NCI-H1417 treated with DMSO at 0.1 percent for 48 hours (cell line): ENCODE results near the gene GSG1L2.

Experiments
- DNase-seq: peaks from one replicate; lab custom pipeline; 2025; lab: John Stamatoyannopoulos, UW

The GSG1L2 gene

GRCh38 chr17:9824797-9825338, 3.0 kb upstream of the GSG1L2 start:
- no peak for DNase-seq

GRCh38 chr17:9824094-9824493, 2.2 kb upstream of the GSG1L2 start:
- no peak for DNase-seq

GRCh38 chr17:9820448-9820847, 1.4 kb downstream of the GSG1L2 start:
- no peak for DNase-seq

DNA sequence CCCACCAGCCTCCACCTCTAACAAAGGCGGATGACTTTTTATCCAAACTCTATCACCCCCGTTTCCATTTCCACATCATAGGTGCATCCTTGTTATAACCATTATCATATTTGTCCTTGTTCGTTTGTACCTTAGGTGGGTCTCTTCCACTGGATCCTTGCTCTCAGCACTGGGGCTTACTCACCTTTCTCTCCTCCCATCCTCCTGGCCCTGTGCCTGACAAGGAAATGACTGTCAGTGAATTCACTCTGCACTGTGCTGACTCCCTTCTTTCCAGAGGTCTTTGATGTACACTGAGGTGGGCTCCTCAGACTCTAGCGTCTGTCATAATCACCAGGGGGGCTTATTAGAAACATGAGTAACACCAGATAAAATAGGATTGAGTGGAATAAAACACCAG, 3.1 kb downstream of the GSG1L2 start:
- no peak for DNase-seq

DNA sequence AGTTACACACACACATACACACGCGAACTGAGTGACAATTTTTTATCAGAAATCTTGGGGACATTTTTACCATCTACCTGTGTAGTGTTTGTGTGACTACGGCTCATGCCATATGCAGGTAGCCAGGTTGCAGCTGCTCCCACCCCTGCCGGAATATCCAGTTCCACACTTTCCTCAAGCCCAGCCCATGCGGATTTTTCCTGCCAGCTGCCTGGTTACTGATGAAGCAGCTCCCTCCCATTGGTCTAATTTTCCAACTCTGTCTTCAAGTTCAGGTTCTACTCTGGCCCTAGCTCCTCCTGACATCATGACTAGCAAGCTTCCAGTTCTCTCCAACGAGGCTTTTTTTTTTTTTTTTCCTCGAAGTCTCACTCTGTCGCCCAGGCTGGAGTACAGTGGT, 4.8 kb downstream of the GSG1L2 start:
- no peak for DNase-seq

DNA sequence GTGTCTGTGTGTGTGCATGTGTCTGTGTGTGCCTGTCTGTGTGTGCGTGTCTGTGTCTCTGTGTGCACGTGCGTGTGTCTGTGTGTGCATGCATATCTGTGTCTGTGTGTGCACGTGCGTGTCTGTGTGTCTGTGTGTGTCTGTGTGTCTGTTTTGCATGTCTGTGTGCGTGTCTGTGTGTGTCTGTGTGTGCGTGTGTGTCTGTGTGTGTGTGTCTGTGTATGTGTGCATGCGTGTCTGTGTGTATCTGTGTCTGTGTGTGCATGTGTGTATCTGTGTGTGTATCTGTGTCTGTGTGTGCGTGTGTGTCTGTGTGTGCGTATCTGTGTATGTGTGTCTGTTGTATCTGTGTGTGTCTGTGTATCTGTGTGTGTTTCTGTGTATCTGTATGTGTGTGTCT, 5.4 kb downstream of the GSG1L2 start:
- no peak for DNase-seq

- DNase-seq = no peak
These were observed 7.4 kb downstream of the GSG1L2 start for GRCh38 chr17:9814337-9814945.

DNA sequence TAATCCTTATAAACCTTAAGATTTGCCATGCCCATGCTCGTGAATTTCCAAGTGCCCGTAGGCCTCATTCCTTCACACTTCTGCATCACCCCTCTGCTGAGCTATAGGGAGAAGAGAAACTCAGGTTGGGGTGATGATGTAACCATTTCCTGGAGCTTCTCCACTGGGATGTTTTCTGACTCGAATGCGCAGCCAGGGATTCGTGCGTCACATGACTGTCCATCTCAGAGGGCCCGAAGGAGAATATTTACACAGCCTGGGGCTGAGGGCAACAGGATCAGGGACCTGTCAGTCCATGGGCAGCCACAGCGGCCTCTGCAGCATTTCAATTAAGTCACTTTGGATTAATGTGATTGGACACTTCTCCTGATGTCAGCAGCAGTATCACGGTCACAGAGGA, 8.7 kb downstream of the GSG1L2 start:
- DNase-seq = no peak

DNA sequence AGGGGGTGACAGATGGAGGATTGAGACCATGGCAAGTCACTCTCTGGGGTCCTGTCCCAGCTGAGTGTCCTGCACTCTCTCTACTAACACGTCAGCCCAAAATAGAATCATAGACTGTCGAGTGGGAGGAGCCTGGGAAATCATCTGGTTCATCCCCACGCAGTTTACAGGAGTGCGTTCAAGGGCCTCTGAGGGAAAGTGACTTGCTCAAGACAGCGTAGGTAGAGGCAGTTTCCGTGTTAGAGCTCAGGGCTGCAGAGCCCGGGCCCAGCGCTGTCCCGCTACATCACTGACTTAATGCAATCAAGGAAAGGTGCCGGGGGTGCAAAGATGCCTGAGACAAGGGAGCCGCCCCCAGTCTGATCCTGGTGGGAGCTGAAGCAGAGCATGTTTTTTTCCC, 10.3 kb downstream of the GSG1L2 start:
- DNase-seq = no peak

GRCh38 chr17:9811086-9811485, 10.8 kb downstream of the GSG1L2 start:
- DNase-seq = no peak

DNA sequence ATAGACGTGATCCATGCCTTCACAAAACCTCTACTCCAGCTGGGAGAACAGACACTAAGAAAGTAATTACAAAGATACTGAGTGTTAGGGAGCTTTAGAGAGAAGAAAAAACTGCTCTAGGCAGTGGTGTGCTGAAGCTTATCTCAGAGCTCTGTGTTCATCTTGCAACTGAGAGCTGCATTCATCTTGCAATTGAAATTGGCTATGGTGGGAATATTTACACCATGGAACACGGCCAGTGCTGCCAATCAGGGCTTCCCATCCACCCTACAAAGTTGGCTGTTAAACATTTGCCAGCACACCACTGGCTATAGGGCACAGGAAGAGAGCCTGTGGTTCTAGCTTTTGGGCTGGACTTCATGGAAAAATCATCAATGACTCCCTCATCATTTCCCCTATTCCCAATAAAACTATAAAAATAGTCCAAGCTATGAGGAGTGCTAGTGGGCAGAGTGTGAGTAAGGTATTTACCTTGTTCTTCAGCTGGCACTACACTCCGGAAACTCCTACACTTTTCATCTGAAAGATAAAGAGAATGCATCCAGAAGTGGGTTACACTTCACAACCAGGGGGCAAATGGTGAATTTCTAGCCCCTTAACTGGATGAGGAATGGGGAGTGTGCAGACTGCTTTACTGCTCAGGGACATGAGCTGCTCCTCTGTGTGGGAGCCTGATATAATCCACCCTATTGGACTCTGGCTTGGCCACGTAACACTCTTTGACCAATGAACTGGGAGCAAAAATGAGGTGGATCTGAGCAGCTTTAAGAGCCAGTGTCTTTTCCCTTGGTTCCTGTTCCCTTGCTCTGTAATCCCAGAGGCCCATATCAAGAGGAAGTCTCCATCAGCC, 11.6 kb downstream of the GSG1L2 start:
- DNase-seq = no peak

DNA sequence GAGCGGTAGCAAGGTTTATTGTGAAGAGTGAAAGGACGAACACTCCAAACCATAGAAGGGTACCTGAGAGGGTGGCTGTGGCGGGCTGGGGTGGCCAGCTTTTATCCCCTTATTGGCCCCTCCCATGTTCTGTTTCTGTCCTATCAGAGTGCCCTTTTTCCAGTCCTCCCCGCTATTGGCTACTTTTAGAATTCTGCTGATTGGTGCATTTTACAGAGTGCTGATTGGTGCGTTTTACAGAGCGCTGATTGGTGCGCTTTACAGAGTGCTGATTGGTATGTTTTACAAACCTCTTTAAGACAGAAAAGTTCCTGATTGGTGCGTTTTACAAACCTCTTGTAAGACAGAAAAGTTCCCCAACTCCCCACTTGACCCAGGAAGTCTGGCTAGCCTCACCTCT, 12.5 kb downstream of the GSG1L2 start:
- DNase-seq = no peak

GRCh38 chr17:9806699-9807098, 15.2 kb downstream of the GSG1L2 start:
- DNase-seq = no peak

DNA sequence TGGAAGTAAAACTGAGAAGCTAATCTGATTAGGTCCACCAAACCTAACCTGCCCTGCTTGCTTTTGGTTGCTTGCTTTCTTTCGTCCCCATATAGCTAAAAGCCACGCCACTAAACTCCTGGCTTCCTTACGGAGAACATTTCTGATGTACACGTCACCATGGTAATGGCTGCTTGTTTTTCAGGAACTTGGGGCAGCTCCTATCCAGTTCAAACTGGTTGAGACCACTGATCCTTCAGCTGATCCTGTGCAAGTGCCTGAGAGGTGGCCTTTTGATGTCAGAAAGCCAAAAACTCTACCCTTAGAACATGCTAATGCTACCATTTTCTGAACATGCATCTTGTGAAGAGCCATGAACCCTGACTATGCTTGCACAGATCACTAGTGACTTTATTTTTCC, 16.1 kb downstream of the GSG1L2 start:
- DNase-seq = no peak

DNA sequence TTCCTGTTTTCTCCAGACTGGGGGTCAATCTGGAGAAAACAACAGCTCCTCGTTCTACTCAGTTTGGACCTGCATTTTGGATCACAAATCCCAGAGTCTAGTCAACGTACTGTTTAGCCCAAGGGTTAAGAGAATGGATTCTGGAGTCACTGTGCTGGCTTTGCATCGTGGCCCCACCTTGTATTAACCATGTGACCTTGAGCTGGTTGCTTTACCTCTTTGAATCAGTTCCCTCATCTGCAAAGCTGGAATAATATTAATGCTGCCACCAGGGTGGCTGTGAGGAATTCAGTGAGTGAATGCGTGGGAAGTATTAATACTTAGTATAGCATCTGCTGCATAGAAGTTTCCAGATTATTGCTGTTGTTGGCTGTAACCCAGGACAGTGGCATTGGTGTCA, 19.2 kb downstream of the GSG1L2 start:
- no peak for DNase-seq

DNA sequence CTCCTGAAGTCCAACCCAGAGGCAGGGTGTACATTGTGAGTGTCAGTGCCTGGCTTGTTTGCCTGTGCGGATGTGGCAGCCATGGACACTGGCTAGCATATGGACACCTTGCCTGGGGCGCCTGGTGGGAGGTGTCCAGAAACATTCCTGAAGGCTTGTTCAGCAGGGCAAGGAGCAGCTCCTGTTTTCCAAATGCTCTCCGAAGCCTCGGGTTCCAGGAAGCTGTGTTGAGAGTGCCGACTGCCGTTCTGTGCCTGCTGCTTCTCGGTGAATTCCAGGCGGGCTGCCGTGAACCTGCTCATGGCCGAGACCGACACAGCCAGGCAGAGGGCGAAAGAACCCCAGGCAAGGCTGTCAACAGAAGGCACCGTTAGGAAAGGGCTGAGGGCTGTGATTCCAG, 19.6 kb downstream of the GSG1L2 start:
- no peak for DNase-seq

- no peak for DNase-seq
These were observed 20.4 kb downstream of the GSG1L2 start for GRCh38 chr17:9801505-9801904.

- no peak for DNase-seq
These were observed 23.2 kb downstream of the GSG1L2 start for GRCh38 chr17:9798724-9799123.

- no peak for DNase-seq
These were observed 23.9 kb downstream of the GSG1L2 start for GRCh38 chr17:9798008-9798407.

- no peak for DNase-seq
These were observed 29.6 kb downstream of the GSG1L2 start for GRCh38 chr17:9792181-9792840.

GRCh38 chr17:9790889-9791876, 30.7 kb downstream of the GSG1L2 start, which contains the start of gene DHRS7C:
Gene DHRS7C, minus strand, starts transcription at chr17:9791592. Its CDS starts 308 bp downstream, at chr17:9791284.
- no peak for DNase-seq

- no peak for DNase-seq
These were observed 31.6 kb downstream of the GSG1L2 start for GRCh38 chr17:9790316-9790715.
